Panc1 (cell line): ENCODE results near the gene TMEM132E. TPM values are rescaled to one million over a fixed set of nuclear protein-coding genes. Genes with fewer than 3 reads are reported as not detected.

Experiments used
- ATAC-seq: fragments of 200-7000 bp; cut with Tn5 transposase; 2 replicates; pipeline ENCODE4 v1.9.1; 2020; ENCODE audit warnings: mild to moderate bottlenecking, moderate library complexity
- BruUV-seq: library from RNA; stranded (reverse); fragments of 400-500 nt; replicated peaks from 2 replicates; lab custom pipeline; 2021; lab: Mats Ljungman, UMichigan
- CTCF ChIA-PET: fragments of 300-600 bp; sonication (Branson Sonifier 250); formaldehyde crosslinking; loops from one replicate; lab custom pipeline; 2022; ENCODE audit warnings: antibody characterized with exemption; lab: Charles Lee
- POLR2A ChIA-PET: fragments of 300-600 bp; sonication (Branson Sonifier 250); formaldehyde crosslinking; loops from one replicate; lab custom pipeline; 2022; ENCODE audit warnings: antibody characterized with exemption; lab: Charles Lee
- DNase-seq: peaks from one replicate; pipeline ENCODE4 v3.0.0-alpha.2; 2010; ENCODE audit warnings: low read depth, low spot score
- H3K27ac ChIP-seq: 2 replicates; pipeline ENCODE4 v1.5.1; 2011; ENCODE audit warnings: mild to moderate bottlenecking, low read length, inconsistent platforms
- H3K27me3 ChIP-seq: fragments of 200-500 bp; sonication (Bioruptor generic); 2 replicates; pipeline ENCODE4 v1.6.0; 2014; ENCODE audit warnings: low read length, inconsistent platforms; ENCODE audit not compliant: control insufficient read depth, insufficient read depth
- H3K36me3 ChIP-seq: fragments of 200-500 bp; sonication (Bioruptor generic); 2 replicates; pipeline ENCODE4 v1.5.1; 2014; ENCODE audit warnings: inconsistent platforms, mild to moderate bottlenecking, low read length, moderate library complexity; ENCODE audit not compliant: control insufficient read depth, insufficient read depth
- H3K4me1 ChIP-seq: 2 replicates; pipeline ENCODE4 v1.5.1; 2011; ENCODE audit warnings: inconsistent platforms, mild to moderate bottlenecking, low read length, moderate library complexity; ENCODE audit not compliant: control insufficient read depth, insufficient read depth
- H3K4me3 ChIP-seq, 2 experiments: 2 replicates each; pipeline ENCODE4 v1.5.1; 2011 to 2012; ENCODE audit warnings: low read depth in 2 of 2, low read length in 2 of 2, mild to moderate bottlenecking in 2 of 2, inconsistent platforms in 1 of 2, moderate library complexity in 1 of 2
- H3K9me3 ChIP-seq: fragments of 200-500 bp; sonication (Bioruptor generic); 2 replicates; pipeline ENCODE4 v1.5.1; 2014; ENCODE audit warnings: low read depth, mild to moderate bottlenecking, inconsistent platforms, low read length, moderate library complexity; ENCODE audit not compliant: control insufficient read depth, insufficient read depth
- CTCF ChIP-seq: fragments of 450-650 bp; IDR thresholded peaks from 2 replicates; pipeline ENCODE4 v1.5.1; 2017; ENCODE audit warnings: mild to moderate bottlenecking
- POLR2AphosphoS5 ChIP-seq: IDR thresholded peaks from 2 replicates; pipeline ENCODE4 v1.6.1; 2012; ENCODE audit warnings: mild to moderate bottlenecking, low read depth, low read length, moderate library complexity
- REST ChIP-seq, 2 experiments: IDR thresholded peaks; 2 replicates each; pipeline ENCODE4 v1.6.1; 2011 to 2012; ENCODE audit warnings: low read depth in 2 of 2, control low read depth in 1 of 2, low read length in 1 of 2, mild to moderate bottlenecking in 1 of 2, moderate library complexity in 1 of 2; ENCODE audit not compliant: insufficient read depth in 1 of 2
- SIN3A ChIP-seq: IDR thresholded peaks from 2 replicates; pipeline ENCODE4 v1.6.1; 2012; ENCODE audit warnings: low read depth, mild to moderate bottlenecking, low read length, moderate library complexity, borderline replicate concordance; ENCODE audit not compliant: insufficient read depth
- TCF7L2 ChIP-seq: IDR thresholded peaks from 2 replicates; pipeline ENCODE4 v1.6.1; 2011; ENCODE audit warnings: mild to moderate bottlenecking, low read depth, low read length, inconsistent platforms
- in situ Hi-C: cut with HindIII; loops from 2 replicates; pipeline ENCODE4 v1.10.0; 2016; ENCODE audit warnings: low sequenced_read_pairs, low pct_unique_long_range_greater_than_20kb
- intact Hi-C: fragments of 100-400 bp; cut with micrococcal nuclease; formaldehyde crosslinking; loops from one replicate; pipeline ENCODE4 v1.10.0; 2022; ENCODE audit not compliant: unreplicated experiment
- total RNA-seq: library from RNA; stranded (reverse); gene quantifications from one replicate; pipeline ENCODE4 v1.2.1, GENCODE V29; 2021; ENCODE audit not compliant: unreplicated experiment

TMEM132E gene
- total RNA-seq, 1 experiment from 2014 or later, result not detected

- no peaks in the 10 kb centered on the region for H3K9me3 ChIP-seq
- ATAC-seq (no peak), DNase-seq (no peak)
- ChIA-PET POLR2A (no interaction called here), CTCF (no interaction called here)
- H3K36me3 ChIP-seq, result no peaks in the 10 kb centered on the region
- no peak for TF ChIP-seq SIN3A
- no peak overlapping the region for H3K4me3 ChIP-seq
- no peak overlapping the region for H3K27ac ChIP-seq
- intact Hi-C loops (no loop called here), in situ Hi-C loops (no loop called here)
- no peaks in the 10 kb centered on the region for H3K4me1 ChIP-seq
- BruUV-seq, result no TSS peak
- H3K27me3 ChIP-seq, result peaks cover 4% of the 10 kb centered on the region; the same call in 1 of the 2 replicates
These were observed 100.8 kb downstream of the TMEM132E start for GRCh38 chr17:34680151-34680550.

GRCh38 chr17:34682305-34682704, 102.9 kb downstream of the TMEM132E start:
- POLR2A ChIA-PET, result no interaction called here
- Histone ChIP-seq H3K9me3 (no peaks in the 10 kb centered on the region), H3K27me3 (peaks cover 7% of the 10 kb centered on the region; the same call in 1 of the 2 replicates), H3K36me3 (no peaks in the 10 kb centered on the region), H3K4me3 (no peak overlapping the region), H3K4me1 (no peaks in the 10 kb centered on the region), H3K27ac (no peak overlapping the region)
- intact Hi-C loops, result no loop called here
- TF ChIP-seq POLR2AphosphoS5 (no peak), REST (IDR thresholded peaks at IDR 0.05; ENCODE audit: insufficient read depth in 1 of 2, low read depth in 2 of 2, low read length in 1 of 2) (no peak), SIN3A (no peak), TCF7L2 (no peak), CTCF (no peak)
- no peak for ATAC-seq
- in situ Hi-C loops, result no loop called here
- BruUV-seq, result no TSS peak
- CTCF ChIA-PET, result no interaction called here
- no peak for DNase-seq

GRCh38 chr17:34683390-34683789, 104.0 kb downstream of the TMEM132E start:
- H3K4me1 ChIP-seq, result no peaks in the 10 kb centered on the region
- POLR2A ChIA-PET, result no interaction called here

More at GRCh38 chr17:34683390-34683789, 104.0 kb downstream of the TMEM132E start:
- DNase-seq (no peak), ATAC-seq (no peak)
- no peak overlapping the region for H3K4me3 ChIP-seq
- CTCF ChIA-PET, result no interaction called here
- no peaks in the 10 kb centered on the region for H3K36me3 ChIP-seq
- no peak overlapping the region for H3K27ac ChIP-seq
- peaks cover 7% of the 10 kb centered on the region; the same call in 1 of the 2 replicates for H3K27me3 ChIP-seq
- in situ Hi-C loops (no loop called here), intact Hi-C loops (no loop called here)
- no peak for TF ChIP-seq REST (IDR thresholded peaks at IDR 0.05; ENCODE audit: insufficient read depth in 1 of 2, low read depth in 2 of 2, low read length in 1 of 2)
- TF ChIP-seq SIN3A, result no peak
- no peak for TF ChIP-seq TCF7L2
- no peak for TF ChIP-seq CTCF
- TF ChIP-seq POLR2AphosphoS5, result no peak
- no peaks in the 10 kb centered on the region for H3K9me3 ChIP-seq
- no TSS peak for BruUV-seq
